ENCODE data around the gene TDRD7. TPM values are rescaled to one million over a fixed set of nuclear protein-coding genes. Genes with fewer than 3 reads are reported as not detected.

TDRD7 gene
- total RNA-seq, 1 donor from 2014 or later: 8.6 TPM

DNA sequence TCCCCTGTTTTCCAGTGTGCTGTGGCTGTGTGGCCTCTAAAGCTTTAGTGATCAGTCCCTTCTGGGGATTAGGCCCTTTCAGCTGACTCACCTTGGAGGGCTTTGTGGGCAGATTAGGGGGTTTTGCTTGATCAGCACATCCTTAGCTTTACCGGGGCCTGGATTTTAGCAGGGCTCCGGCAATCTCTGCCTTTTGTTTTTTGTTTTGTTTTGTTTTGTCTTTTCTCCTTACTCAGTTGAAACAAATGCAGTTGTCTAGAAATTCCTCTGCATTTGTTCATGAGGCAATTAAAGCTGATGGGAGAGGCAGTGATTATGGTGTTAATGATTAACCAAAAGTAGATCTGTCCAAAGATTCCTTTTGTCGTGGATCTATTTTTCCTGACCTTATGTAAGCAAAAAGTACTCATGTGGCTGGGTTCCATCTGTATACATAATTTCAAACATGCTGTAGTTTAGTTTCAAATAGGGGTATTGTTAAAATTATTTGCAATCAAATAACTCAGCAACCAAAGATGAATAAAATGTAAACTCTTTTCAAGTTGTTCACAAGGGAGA, 5.2 kb upstream of the TDRD7 start:
- no peaks in the 10 kb centered on the region for H3K36me3 Mint-ChIP-seq
- peaks cover 24% of the 10 kb centered on the region for H3K9me3 Mint-ChIP-seq
- H3K4me1 Mint-ChIP-seq: peaks cover 3% of the 10 kb centered on the region
- no peak for TF ChIP-seq CTCF (IDR thresholded peaks at IDR 0.05; ENCODE audit: unreplicated experiment)
- H3K4me3 Mint-ChIP-seq: no peak overlapping the region
- H3K27ac Mint-ChIP-seq: no peak overlapping the region
- H3K27me3 Mint-ChIP-seq (ENCODE audit: low read depth): peaks cover 43% of the 10 kb centered on the region
- no peak for DNase-seq (ENCODE audit: low spot score in 2 of 2, unreplicated experiment in 2 of 2)

DNA sequence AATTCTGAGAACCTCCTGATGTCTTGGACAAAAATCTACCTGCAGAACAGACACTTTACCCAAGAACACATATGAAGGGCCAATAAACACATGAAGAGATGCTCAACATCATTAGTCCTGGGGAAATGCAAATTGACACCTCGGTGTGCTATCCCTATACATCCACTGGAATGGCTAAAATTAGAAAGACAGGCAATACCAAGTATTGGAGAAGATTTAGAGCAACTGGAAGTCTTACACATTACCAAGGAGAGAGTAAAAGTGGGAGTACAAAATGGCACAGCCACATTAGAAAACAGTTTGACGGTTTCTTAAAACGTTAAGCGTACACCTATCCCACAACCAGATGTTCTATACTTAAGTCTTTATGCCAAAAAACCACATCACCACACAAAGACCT, 3.3 kb upstream of the TDRD7 start:
- no peak for TF ChIP-seq CTCF (IDR thresholded peaks at IDR 0.05; ENCODE audit: unreplicated experiment)
- Mint-ChIP-seq H3K4me1 (peaks cover 11% of the 10 kb centered on the region), H3K4me3 (no peak overlapping the region), H3K27ac (no peak overlapping the region), H3K9me3 (peaks cover 22% of the 10 kb centered on the region), H3K27me3 (ENCODE audit: low read depth) (peaks cover 54% of the 10 kb centered on the region), H3K36me3 (no peaks in the 10 kb centered on the region)
- no peak for DNase-seq (ENCODE audit: low spot score in 2 of 2, unreplicated experiment in 2 of 2)

DNA sequence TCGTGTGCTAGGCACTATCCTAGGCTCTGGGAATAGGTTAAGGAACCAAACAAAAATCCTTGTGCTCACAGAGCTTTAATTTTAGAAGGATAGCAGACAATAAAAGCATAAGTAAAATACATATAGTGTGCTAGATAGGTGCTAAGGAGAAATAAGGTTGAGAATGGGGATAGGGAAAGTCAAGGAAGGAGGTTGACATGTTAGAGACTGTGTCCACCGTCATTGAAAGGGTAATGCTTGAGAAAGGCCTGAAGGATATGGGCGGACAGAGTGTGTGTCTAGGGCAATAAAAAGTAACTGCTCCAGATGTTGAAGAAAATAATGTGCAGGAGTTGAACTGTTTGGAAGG, 482 bp upstream of the TDRD7 start:
- Mint-ChIP-seq H3K27me3 (ENCODE audit: low read depth) (peaks cover 58% of the 10 kb centered on the region), H3K4me3 (peak overlapping the region; percentile 86), H3K9me3 (peaks cover 4% of the 10 kb centered on the region), H3K27ac (peak overlapping the region; percentile 62), H3K36me3 (no peaks in the 10 kb centered on the region), H3K4me1 (peaks cover 11% of the 10 kb centered on the region)
- no peak for TF ChIP-seq CTCF (IDR thresholded peaks at IDR 0.05; ENCODE audit: unreplicated experiment)
- DNase-seq (ENCODE audit: low spot score in 2 of 2, unreplicated experiment in 2 of 2): no peak

DNA sequence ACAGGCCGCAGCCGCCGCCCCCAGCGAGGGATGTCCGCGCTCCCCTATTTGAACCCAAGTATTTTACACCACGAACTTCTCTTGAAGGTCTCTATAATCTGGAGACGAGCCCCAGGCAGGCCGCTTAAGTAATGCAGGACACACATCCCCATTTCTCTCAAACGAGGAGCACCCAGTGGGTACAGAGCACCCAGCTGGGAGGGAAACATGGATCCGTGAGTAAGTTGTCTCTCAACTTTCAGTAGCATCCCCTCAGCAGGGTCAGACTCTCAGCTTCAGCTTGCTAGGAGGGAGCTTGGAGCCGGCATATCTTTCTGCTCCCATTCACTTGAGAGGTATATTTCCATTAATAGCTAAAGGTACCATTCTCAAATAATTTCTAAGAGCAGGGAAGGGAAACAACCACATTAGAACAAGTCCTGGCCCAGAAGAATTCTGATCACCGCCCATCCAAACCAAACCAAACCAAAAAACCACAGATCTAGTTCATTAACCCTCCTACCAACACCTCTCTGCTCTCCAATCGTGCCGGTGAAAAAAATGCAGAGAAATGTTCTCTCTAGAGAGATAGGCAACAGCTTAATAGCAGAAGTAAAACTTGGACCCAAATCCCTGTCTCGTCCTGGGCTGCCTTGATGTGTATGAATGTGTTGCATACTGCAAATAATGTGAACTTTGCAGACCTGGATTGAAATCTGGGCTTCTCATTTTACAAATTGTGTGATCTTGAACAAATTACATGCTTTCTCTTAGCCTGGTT, 910 bp downstream of the TDRD7 start:
- Mint-ChIP-seq H3K4me3 (peak overlapping the region; percentile 85), H3K9me3 (peaks cover 4% of the 10 kb centered on the region), H3K4me1 (peaks cover 13% of the 10 kb centered on the region), H3K36me3 (no peaks in the 10 kb centered on the region), H3K27me3 (ENCODE audit: low read depth) (peaks cover 46% of the 10 kb centered on the region), H3K27ac (peak overlapping the region; percentile 47)
- TF ChIP-seq CTCF (IDR thresholded peaks at IDR 0.05; ENCODE audit: unreplicated experiment): no peak
- no peak for DNase-seq (ENCODE audit: low spot score in 2 of 2, unreplicated experiment in 2 of 2)

- Mint-ChIP-seq H3K9me3 (peaks cover 2% of the 10 kb centered on the region), H3K27me3 (ENCODE audit: low read depth) (peaks cover 41% of the 10 kb centered on the region), H3K36me3 (no peaks in the 10 kb centered on the region), H3K27ac (no peak overlapping the region), H3K4me3 (peak overlapping the region; percentile 85), H3K4me1 (peaks cover 13% of the 10 kb centered on the region)
- no peak for TF ChIP-seq CTCF (IDR thresholded peaks at IDR 0.05; ENCODE audit: unreplicated experiment)
- DNase-seq (ENCODE audit: low spot score in 2 of 2, unreplicated experiment in 2 of 2): no peak
Measured at GRCh38 chr9:97413462-97413861, 1.6 kb downstream of the TDRD7 start.

Measured in mesothelial cell of epicardium (in vitro differentiated cells).